GM19035 (cell line): ENCODE data around the gene C16orf90.
"Not testable (repeated sequence)": the region's sequence is repeated elsewhere in the genome, so short reads cannot be mapped to it uniquely, and the experiment has no call there.

Experiments used
- ATAC-seq: cut with Tn5 transposase; IDR thresholded peaks from one replicate; pipeline ENCODE4 v1.9.1; 2021; ENCODE audit not compliant: unreplicated experiment

The C16orf90 gene

DNA sequence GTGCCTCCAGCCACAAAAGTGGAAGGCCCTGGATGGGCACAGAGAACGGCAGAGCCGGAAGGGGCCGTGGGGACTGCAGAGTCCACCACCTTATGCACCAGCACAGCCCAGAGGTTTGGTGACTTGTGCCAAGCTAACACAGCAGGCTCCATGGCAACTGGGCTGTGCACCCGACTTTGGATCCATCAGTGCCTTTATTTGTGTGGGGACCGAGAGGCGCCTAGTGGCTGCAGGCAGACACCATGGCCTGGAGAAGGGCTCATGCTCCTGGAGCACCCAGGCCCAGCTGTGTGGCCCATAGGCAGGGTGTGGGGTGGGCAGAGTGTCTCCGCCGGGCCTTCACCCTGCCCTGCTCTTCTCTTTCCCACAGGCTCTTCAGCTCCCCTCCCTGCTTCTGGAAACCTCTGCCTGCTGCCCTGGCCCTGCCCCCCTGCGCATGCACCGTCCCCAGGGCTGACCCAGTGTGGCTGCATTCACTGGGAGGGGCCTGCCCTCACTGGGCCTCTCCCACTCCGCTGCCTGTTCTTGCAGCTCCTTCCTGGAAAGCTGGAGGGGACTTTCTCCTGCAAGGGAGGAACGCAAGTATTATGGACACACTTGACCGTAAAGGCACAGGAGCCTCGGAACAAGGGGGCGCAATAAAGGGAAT is 10.1 kb downstream of the C16orf90 start:
- ATAC-seq = no peak

DNA sequence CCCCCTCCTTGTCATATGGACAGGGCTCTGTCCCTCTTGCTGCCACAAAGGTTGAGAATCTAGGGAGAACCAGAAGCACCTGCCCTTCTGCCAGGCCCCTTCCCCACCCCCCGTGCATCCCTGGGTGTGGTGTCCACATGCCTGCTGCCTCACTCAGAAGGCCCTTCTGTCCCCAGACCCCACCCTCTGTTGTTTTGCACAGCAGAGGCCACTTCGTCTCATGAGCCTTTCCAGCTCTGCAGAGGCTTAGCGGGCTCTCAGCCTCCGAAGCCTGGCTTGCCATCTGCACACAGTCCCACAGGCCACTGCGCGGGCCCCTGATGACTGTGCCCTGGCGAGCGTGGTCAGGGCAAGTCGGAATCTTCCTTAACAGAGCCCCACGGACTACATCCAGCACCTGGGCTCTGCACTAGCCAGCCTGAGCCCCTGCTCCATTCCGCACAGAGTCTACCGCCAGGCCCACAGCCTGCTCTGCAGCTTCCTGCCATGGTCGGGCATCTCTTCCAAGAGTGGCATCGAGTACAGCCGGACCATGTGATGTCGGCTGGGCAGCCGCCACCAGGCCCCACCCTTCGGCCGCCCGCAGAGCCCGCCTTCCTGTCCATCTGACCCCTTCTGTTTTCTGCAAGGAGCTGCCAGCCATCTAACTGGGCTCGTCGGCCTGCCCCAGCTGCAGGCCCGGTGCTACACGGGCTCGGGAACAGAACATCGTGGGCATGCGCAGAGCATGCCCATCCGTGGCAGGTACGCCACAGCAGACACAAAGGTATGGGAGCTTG is 10.8 kb downstream of the C16orf90 start:
- no peak for ATAC-seq

DNA sequence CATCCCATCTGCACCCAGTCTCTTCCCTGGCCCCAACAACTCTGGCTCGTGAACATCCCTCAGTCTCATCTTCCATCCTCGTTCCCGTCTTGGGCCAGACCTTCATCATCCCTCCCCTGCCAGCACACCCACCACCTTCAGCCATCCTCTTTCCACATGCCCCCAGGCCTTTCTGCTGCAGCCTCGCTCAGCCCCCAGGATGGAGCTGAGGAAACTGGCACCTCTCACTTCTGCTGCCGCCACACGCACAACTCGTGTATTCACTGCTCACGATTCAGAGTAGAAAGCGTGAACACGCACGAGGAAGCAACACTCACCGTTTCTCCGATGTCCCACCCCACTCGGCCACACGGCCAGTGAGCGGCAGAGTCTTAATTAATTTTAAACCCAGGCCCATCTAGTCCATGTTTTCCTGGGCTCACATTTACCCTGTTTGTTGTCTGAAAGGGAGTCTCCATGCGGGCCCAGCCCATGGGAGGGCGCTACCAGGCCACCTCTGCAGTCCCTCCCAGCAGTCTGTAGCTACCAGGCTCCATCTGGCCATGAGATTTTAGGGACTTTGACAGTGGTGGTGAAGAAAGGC is 12.5 kb downstream of the C16orf90 start:
- no peak for ATAC-seq

DNA sequence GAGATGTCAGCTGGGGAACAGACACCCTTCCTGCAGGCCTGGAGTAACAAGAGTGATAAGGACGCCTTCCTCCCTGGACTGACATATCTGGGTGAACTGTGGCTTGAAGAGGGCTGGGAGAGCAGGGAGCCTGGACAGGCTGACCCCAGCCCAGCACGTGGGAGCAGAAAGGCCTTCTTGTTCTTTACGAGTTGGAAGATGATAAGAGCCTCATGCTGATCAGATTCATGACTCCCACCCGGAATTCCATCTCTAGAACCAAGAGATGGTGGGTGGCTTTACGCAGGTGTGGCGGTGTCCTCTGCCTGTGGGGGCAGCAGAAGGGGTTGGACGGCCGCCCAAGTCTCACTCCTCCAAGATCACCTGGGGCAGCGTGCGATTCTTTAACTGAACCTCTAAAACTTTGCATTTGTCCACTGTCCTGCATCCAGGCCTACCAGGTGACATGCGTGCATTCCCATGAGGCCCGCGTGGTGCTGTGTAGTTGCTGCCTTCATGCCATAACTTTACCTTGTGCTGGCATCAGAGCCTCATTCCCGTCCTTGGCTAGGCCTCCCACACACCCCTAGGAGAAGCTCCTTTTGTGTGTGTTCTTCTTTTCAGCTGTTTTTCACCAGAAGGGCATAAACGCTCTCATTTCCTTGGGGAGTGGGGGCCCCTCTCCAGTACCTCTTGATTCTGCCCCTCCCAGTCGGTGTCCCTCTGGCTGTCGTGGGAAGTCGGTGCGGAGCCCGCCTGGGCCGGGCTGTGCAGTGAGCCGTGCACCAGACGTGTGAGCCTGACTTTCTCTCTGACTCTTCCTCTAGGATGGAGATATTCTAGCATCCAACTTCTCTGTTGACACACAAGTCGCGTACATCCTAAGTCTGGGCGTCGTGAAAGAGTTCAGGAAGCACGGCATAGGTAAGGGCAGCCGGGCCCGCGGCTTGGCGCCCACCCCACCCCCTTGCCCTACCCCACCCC is 13.3 kb downstream of the C16orf90 start:
- no peak for ATAC-seq

DNA sequence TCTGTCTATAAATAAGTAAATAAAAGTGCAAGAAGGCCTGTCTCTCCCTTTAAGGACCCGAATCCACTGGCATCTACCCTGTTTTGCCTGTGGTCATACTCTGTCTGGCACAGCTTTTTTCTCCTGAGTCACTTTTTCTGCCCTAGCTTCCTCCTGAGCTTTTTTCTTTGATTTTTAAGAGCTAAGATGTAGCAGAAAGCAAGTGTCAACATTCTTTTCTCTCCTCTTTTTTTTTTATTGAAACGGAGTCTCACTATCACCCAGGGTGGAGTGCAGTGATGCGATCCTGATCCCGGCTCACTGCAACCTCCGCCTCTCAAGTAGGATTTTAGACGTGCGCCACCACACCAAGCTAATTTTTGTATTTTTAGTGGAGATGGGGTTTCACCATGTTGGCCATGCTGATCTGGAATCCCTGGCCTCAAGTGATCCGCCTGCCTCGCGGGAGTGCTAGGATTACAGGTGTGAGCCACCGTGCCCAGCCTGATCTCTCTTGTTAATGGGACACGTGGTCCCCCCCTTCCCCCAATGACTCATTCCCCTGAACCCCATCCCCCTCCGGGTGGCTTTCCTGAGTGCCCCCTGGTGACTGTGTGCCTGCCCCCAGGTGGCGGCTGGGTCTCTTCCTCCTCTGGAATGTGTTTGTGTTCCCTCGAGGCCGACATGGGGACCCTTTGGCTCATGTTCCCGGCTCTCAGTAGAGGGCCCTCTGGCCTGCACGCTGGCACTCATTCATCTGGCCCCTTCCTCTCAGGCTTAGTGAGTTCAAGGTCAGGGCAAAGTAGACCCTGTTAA is 14.2 kb downstream of the C16orf90 start:
- no peak for ATAC-seq

DNA sequence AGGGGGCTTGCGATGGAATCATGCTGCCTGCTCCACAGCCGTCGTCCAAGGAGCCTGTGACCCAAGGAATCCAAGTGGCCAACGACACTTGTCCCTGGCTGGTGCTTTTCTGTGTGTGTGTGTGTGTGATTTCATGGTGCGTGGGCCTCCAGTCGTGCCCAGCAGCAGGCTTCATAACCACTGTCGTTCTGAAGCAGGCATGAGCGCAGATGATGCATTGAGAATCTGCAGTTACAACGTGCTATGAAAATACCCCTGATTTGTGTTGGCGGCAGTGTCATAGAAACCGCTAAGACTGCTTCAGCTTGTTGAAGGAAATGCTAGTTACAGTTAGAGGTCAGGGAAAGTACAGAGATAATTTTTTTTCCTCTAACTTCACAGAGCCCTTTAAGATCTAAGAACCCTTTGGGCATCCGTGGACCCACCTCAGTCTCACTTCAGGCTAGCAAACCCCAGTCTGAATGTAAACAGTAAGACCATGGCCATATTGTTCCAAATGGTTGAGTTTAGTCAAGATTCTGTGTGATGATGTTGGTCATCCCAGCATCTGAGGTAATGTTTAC is 15.6 kb downstream of the C16orf90 start:
- ATAC-seq = no peak

DNA sequence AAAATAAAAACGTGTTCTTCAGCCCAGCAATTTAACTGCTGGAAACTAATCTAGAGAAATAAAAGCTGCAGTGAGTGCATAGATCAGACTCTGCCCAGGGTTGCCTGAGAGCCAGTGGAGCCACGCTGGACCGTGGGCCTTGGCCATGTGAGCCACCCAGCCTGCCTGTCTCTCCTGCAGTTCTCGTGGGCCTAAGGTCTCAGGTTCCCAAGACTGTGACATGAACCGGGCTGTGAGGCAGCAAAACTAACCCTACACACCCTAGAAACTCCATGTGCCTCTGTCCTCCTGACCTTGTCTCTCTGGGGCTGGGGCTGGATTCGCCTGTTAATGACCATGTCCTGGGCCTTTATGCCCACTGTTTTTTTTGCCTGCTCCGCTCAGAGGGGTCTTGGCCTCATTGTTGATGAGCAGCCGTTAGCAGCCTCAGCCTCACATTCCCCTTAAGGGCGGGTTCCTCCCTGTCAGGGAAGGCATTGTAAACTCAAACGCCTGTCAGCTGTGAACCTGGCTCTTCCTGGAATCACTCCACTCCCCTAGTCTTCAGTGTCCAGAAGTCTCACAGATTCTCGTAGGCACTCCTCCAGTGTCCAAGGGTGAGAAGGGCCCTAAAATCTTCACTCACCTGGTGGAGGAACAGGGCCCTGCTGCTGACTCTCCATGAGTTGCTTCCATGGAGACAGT is 16.9 kb downstream of the C16orf90 start:
- ATAC-seq = no peak

DNA sequence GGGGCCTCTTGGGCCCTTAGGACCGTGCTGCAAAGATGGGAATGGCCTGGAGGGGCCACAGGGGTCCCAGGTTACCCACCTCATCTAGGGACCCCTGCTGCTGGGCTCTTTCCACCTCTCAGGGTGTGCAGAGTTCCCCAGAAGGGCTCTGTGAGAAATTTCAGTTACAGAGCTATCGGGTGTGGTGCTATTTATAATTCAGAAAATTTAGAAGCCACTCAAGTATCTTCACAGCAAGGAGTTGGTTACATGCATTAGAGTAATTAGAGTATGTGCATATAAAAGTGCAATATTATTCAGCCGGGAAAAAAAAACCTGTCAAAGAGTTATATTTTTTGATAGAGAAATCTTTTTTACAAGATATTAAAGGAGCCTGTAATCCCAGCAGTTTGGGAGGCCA is 18.9 kb downstream of the C16orf90 start:
- no peak for ATAC-seq

DNA sequence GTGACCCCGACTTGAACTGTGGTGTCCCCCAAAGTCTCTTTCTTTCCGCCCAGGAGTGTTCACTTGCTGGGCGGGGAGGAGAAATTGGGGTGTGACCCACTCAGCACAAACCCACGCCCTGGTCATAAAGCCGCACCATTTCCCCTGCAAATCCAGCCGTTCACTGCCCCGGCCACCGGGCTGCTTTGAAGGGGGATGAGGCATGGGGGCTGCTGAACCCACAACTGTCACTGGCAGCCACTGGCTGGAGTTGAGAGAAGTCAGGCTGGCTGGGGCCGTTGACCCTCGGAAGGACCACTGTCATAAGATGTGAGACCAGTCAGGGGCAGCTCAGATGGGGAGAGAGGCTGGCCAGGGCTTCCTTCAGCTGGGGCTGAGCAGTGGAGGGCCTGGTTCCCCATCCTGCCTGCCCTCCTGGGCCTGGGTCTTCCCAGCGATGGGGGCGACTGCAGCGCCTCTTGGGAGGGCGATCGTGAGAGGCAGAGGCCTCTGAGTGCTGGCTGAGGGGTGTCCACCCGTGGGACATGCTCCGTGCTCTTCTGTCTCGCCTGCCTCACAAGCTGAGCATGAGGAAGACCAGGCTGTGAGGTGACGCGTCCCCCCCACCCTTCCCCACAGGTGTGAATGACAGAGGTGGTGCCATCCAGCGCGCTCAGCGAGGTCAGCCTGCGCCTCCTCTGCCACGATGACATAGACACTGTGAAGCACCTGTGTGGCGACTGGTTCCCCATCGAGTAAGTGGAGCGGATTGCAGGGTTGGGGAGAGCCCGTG is 19.5 kb downstream of the C16orf90 start:
- ATAC-seq = no peak

DNA sequence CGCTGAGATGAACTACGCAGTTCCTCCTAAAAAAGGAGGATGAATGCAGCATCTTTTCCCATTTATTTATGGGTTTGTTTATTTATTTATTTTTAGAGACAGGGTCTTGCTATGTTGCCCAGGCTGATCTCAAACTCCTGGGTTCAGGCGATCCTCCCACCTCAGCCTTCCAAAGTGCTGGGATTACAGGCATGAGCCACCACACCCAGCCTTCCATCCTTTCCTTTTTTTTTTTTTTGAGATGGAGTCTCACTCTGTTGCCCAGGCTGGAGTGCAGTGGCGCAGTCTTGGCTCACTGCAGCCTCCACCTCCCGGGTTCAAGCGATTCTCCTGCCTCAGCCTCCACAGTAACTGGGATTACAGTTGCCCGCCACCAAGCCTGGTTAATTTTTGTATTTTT is 20.4 kb downstream of the C16orf90 start:
- not testable (repeated sequence) for ATAC-seq

DNA sequence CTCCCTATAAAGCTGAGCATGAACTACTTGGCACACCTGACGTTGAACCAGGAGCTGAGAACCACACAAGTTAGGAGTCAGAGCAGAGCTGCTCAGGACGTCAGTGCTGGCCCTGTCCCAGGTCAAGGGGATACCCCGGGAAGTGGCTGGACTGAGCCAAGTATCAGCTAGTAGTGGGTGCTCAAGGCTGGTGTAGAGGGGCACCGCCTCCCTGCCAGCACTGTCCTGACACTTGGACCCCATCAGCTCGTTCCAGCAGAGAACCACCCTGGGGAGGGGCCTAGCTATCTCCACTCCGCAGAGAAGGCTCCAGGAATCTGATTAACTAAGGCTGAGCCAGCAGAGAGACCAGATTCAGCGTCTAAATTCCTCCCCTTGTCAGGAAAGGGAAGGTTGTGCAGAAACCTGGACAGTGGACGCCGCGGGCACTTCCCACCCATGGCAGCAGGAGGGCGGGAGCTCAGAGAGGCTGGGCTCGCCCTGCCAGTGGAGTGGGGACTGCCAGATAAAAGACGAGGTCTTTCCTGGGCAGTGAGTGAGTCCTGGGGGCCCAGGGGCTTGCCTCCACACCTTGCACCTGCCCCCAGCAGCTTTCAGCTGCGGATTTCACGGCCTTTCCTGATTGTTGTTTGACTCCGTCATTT is 21.0 kb downstream of the C16orf90 start:
- no peak for ATAC-seq

DNA sequence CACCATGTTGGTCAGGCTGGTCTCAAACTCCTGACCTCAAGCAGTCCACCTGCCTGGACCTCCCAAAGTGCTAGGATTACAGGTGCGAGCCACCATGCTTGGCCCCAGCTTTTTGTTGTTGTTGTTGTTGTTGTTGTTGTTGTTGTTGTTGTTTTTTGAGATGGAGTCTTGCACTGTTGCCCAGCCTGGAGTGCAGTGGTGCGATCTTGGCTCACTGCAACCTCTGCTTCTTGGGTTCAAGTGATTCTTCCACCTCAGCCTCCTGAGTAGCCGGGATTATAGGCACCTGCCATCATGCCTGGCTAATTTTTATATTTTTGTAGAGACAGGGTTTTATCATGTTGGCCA is 21.7 kb downstream of the C16orf90 start:
- ATAC-seq = not testable (repeated sequence)

DNA sequence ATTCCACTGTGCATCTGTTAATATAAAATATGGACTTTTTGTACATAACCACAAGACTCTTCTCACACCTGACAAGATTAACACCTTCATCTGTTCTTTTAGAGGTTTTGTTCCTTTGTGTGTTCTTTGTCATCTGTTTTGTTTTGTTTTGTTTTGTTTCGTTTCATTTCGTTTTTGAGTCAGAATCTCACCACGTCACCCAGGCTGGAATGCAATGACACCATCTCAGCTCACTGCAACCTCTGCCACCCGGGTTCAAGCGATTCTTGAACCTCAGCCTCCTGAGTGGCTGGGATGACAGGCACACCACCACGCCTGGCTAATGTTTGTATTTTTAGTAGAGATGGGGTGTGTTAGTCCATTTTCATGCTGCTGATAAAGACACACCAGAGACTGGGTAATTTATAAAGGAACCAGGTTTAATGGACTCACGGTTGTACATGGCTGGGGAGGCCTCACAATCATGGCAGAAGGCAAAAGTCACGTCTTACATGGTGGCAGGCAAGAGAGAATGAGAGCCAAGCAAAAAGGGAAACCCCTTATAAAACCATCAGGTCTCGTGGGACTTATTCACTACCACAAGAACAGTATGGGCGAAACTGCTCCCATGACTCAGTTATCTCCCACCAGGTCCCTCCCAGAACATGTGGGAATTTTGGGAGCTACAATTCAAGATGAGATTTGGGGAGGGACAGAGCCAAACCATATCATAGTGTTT is 22.3 kb downstream of the C16orf90 start:
- ATAC-seq = no peak

DNA sequence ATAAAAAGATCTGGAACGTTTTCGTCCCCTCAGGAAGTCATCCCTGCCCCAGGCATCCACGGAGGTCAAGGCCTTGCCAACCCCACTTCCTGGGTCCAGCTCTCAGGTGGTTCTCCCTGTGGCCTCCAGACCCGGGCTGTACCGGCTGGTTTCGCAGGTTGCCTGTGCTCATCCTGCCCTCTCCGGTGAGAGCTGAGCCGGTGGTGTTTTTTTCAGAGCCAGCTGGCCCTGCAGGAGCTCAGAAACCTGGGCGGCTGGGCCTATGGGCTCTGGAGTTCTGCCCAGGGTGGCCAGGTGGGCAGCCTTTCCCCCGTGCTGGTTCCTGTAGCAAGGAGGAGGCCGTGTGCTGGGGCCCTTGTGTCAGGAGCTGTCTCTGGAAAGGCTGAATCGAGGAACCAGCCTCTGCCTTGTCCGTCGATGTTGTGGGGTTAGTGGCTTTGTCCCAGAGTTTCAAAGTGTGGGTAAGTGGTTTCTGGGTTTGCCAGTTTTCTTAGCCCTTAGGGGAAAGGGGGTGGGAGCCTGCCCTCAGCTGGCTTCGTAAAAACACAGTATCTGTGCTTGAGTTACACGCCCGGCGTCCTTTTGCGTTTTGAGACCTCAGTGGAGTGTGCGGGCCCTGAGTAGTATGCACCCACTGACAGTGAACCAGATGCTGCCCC is 23.6 kb downstream of the C16orf90 start:
- ATAC-seq = no peak

DNA sequence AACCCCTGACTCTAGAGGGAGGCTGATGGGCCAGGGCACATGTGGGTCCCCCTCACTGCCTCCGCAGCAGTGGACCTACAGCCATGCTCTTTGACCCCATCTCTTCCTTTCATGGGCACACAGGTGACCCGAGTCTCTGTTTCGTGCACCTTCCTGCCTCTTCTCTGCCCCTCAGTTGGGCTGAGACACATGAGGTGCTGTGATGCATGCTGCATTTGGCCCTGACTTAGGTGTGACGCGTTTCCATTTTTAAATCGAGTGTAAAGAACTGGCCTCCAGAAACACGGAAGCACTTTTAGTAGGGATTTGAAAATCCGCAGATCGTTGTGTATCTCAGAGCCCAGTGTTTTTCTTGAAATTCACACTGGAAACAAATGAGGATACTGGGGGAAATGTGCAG is 24.6 kb downstream of the C16orf90 start:
- ATAC-seq = no peak

DNA sequence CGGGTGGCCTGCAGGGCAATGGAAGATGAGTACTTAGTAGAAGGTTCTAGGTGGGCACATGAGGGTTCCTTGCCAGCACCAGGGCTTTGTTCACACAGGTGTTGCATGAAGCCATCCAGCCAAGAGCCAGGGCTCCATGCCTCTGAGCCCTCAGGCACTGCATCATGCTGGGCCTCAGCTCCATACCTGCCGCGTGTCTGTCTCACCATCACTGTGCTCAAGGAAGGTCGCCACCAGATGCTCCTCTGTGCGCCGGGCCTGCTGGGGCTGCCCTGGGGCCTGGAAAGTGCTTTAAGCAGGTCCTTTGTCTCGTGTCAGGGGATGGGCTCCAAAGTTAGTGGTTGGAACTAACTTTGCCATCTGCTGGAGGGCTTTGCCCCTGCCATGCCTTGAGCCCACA is 25.6 kb downstream of the C16orf90 start:
- ATAC-seq = no peak

DNA sequence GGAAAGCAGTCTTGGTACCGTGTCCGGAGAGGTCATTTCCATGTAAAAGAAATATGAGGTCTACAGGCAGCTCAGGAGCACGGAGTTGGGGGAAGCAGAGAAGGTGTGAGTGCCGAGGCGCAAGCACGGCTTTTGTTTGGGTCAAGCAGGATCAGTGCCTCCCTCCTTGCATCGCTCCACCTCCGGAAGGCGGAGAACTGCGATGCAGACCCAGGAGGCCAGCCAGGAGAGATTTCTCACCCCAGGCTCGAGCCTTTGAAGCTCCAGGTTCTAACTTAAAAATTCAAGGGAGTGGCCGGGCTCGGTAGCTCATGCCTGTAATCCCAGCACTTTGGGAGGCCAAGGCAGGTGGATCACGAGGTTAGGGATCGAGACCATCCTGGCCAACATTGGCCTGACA is 26.8 kb downstream of the C16orf90 start:
- no peak for ATAC-seq
